HCT116 (cell line): ENCODE results near the gene MEGF8. TPM values are rescaled to one million over a fixed set of nuclear protein-coding genes. Genes with fewer than 3 reads are reported as not detected.
"Not testable (repeated sequence)": the region's sequence is repeated elsewhere in the genome, so short reads cannot be mapped to it uniquely, and the experiment has no call there.

ENCODE experiments used
- ATAC-seq: fragments of 200-7000 bp; cut with Tn5 transposase; 2 replicates; pipeline ENCODE4 v1.9.1; 2020; ENCODE audit warnings: mild to moderate bottlenecking, moderate library complexity
- BruUV-seq: library from RNA; stranded (reverse); fragments of 400-500 nt; replicated peaks from 2 replicates; lab custom pipeline; 2021; lab: Mats Ljungman, UMichigan
- CTCF ChIA-PET: fragments of 300-600 bp; sonication (Branson Sonifier 250); formaldehyde crosslinking; loops from one replicate; lab custom pipeline; 2021; ENCODE audit warnings: antibody characterized with exemption; lab: Charles Lee
- POLR2A ChIA-PET: fragments of 300-600, 350-600 bp; sonication (Branson Sonifier 250); formaldehyde crosslinking; loops from one replicate; lab custom pipeline; 2021; ENCODE audit warnings: antibody characterized with exemption; lab: Charles Lee
- RAD21 ChIA-PET, 2 experiments: fragments of 300-600 bp; sonication (Branson Sonifier 250); formaldehyde crosslinking; loops; one replicate each; lab custom pipeline; 2023; ENCODE audit warnings: low total read pairs in 2 of 2; ENCODE audit not compliant: uncharacterized antibody in 2 of 2, unreplicated experiment in 2 of 2, low non-redundant PET in 1 of 2; lab: Charles Lee
- DNase-seq: peaks from one replicate; pipeline ENCODE4 v3.0.0-alpha.2; 2010; ENCODE audit warnings: low read depth, low spot score
- H2AFZ ChIP-seq: fragments of 200-600 bp; shearing (Covaris generic), sonication (generic); 2 replicates; pipeline ENCODE4 v1.6.1; 2017; ENCODE audit warnings: low read depth, mixed run types, mixed read lengths, antibody characterized with exemption, low read length; ENCODE audit not compliant: poor library complexity, severe bottlenecking
- H3K27ac ChIP-seq: 2 replicates; pipeline ENCODE4 v1.5.1; 2012; ENCODE audit warnings: low read depth, low read length
- H3K27me3 ChIP-seq: fragments of 200-600 bp; sonication (generic); 2 replicates; pipeline ENCODE4 v1.6.1; 2016; ENCODE audit warnings: mixed run types, low read length, mixed read lengths; ENCODE audit not compliant: insufficient read depth
- H3K36me3 ChIP-seq, 2 experiments: fragments of 200-500 bp in 1 of 2; fragments of 200-600 bp in 1 of 2; sonication (Bioruptor generic) in 1 of 2; sonication (generic) in 1 of 2; 2 replicates each; pipeline versions ENCODE4 v1.5.1 to v1.6.1; 2014 to 2016; ENCODE audit warnings: low read length in 2 of 2, inconsistent platforms in 1 of 2, mixed read lengths in 1 of 2, mixed run types in 1 of 2; ENCODE audit not compliant: insufficient read depth in 2 of 2, control insufficient read depth in 1 of 2
- H3K4me1 ChIP-seq, 2 experiments: fragments of 200-600 bp in 1 of 2; sonication (generic) in 1 of 2; 2 replicates each; pipeline versions ENCODE4 v1.5.1 to v1.6.1; 2012 to 2017; ENCODE audit warnings: low read length in 2 of 2, inconsistent platforms in 1 of 2, mild to moderate bottlenecking in 1 of 2, mixed read lengths in 1 of 2, mixed run types in 1 of 2, moderate library complexity in 1 of 2; ENCODE audit not compliant: insufficient read depth in 2 of 2, control insufficient read depth in 1 of 2
- H3K4me2 ChIP-seq: fragments of 200-600 bp; sonication (generic); 2 replicates; pipeline ENCODE4 v1.6.1; 2017; ENCODE audit warnings: mixed run types, low read length, mixed read lengths
- H3K4me3 ChIP-seq, 2 experiments: fragments of 200-600 bp in 1 of 2; sonication (generic) in 1 of 2; replicated peaks in 1 of 2; 2 replicates each; pipeline ENCODE4 v1.5.1; 2011 to 2016; ENCODE audit warnings: low read length in 2 of 2, control low read depth in 1 of 2, low read depth in 1 of 2, mild to moderate bottlenecking in 1 of 2, mixed read lengths in 1 of 2, mixed run types in 1 of 2
- H3K79me2 ChIP-seq: fragments of 200-600 bp; sonication (generic); 2 replicates; pipeline ENCODE4 v1.6.1; 2017; ENCODE audit warnings: mild to moderate bottlenecking, mixed run types, low read length, moderate library complexity, mixed read lengths; ENCODE audit not compliant: insufficient read depth
- H3K9ac ChIP-seq: fragments of 200-600 bp; sonication (generic); 2 replicates; pipeline ENCODE4 v1.6.1; 2016; ENCODE audit warnings: low read length, mixed read lengths
- H3K9me2 ChIP-seq: fragments of 200-600 bp; sonication (generic), shearing (Covaris generic); 2 replicates; pipeline ENCODE4 v1.6.1; 2017; ENCODE audit warnings: mixed run types, mild to moderate bottlenecking, moderate library complexity; ENCODE audit not compliant: insufficient read depth
- H3K9me3 ChIP-seq, 2 experiments: fragments of 200-500 bp in 1 of 2; fragments of 200-600 bp in 1 of 2; sonication (Bioruptor generic) in 1 of 2; sonication (generic) in 1 of 2; 2 replicates each; pipeline ENCODE4 v1.6.1; 2014 to 2017; ENCODE audit warnings: low read length in 2 of 2, mixed read lengths in 2 of 2, inconsistent platforms in 1 of 2, low read depth in 1 of 2, mild to moderate bottlenecking in 1 of 2, mixed run types in 1 of 2, moderate library complexity in 1 of 2; ENCODE audit not compliant: control insufficient read depth in 1 of 2, insufficient read depth in 1 of 2
- H4K20me1 ChIP-seq: fragments of 200-600 bp; sonication (generic), shearing (Covaris generic); 2 replicates; pipeline ENCODE4 v1.6.1; 2017; ENCODE audit warnings: mixed run types, mild to moderate bottlenecking, moderate library complexity; ENCODE audit not compliant: insufficient read depth
- EZH2 ChIP-seq: fragments of 200-600 bp; sonication (generic); IDR thresholded peaks from 2 replicates; pipeline ENCODE4 v1.6.1; 2017; ENCODE audit warnings: antibody characterized with exemption, mixed run types
- FOSL1 ChIP-seq: IDR thresholded peaks from 2 replicates; pipeline ENCODE4 v1.6.1; 2012; ENCODE audit warnings: low read depth
- POLR2AphosphoS5 ChIP-seq: IDR thresholded peaks from 2 replicates; pipeline ENCODE4 v1.6.1; 2011; ENCODE audit warnings: mild to moderate bottlenecking, low read depth, low read length, moderate library complexity
- RAD21 ChIP-seq: IDR thresholded peaks from 2 replicates; pipeline ENCODE4 v1.6.1; 2012; ENCODE audit warnings: low read depth, mild to moderate bottlenecking
- REST ChIP-seq: IDR thresholded peaks from 2 replicates; pipeline ENCODE4 v1.6.1; 2012; ENCODE audit warnings: low read depth
- SP1 ChIP-seq: IDR thresholded peaks from 2 replicates; pipeline ENCODE4 v1.6.1; 2012; ENCODE audit warnings: low read depth
- intact Hi-C: fragments of 100-400 bp; cut with micrococcal nuclease; formaldehyde crosslinking; loops from 2 replicates; pipeline ENCODE4 v1.10.0; 2022
- total RNA-seq: library from RNA; stranded (reverse); gene quantifications from one replicate; pipeline ENCODE4 v1.2.1, GENCODE V29; 2021; ENCODE audit not compliant: unreplicated experiment

Gene MEGF8
- total RNA-seq, 1 experiment from 2014 or later: 24.0 TPM

GRCh38 chr19:42335971-42336370 lies 10.5 kb downstream of the MEGF8 start (continued):
- TF ChIP-seq REST (no peak), POLR2AphosphoS5 (no peak), SP1 (no peak), FOSL1 (no peak), RAD21 (no peak), EZH2 (no peak)

- RAD21 ChIA-PET, H3K27me3 ChIP-seq, H3K36me3 ChIP-seq, H3K79me2 ChIP-seq, H3K9ac ChIP-seq, H3K4me2 ChIP-seq, H3K9me2 ChIP-seq, H4K20me1 ChIP-seq, POLR2A ChIA-PET, H3K4me3 ChIP-seq, BruUV-seq, CTCF ChIA-PET, H2AFZ ChIP-seq, H3K9me3 ChIP-seq, DNase-seq, H3K4me1 ChIP-seq, ATAC-seq, intact Hi-C loops, H3K27ac ChIP-seq: not testable (repeated sequence)
These were observed 13.9 kb downstream of the MEGF8 start for GRCh38 chr19:42339126-42339860.

- H3K4me1 ChIP-seq, H3K79me2 ChIP-seq, ATAC-seq, H3K36me3 ChIP-seq, POLR2A ChIA-PET, H3K4me2 ChIP-seq, H2AFZ ChIP-seq, CTCF ChIA-PET, H3K9me3 ChIP-seq, H3K27ac ChIP-seq, BruUV-seq, H3K9ac ChIP-seq, intact Hi-C loops, H4K20me1 ChIP-seq, RAD21 ChIA-PET, H3K27me3 ChIP-seq, DNase-seq, H3K9me2 ChIP-seq, H3K4me3 ChIP-seq: not testable (repeated sequence)
These were observed 14.5 kb downstream of the MEGF8 start for GRCh38 chr19:42339922-42340321.
